ENCODE results near the gene RFX2.

The RFX2 gene

DNA sequence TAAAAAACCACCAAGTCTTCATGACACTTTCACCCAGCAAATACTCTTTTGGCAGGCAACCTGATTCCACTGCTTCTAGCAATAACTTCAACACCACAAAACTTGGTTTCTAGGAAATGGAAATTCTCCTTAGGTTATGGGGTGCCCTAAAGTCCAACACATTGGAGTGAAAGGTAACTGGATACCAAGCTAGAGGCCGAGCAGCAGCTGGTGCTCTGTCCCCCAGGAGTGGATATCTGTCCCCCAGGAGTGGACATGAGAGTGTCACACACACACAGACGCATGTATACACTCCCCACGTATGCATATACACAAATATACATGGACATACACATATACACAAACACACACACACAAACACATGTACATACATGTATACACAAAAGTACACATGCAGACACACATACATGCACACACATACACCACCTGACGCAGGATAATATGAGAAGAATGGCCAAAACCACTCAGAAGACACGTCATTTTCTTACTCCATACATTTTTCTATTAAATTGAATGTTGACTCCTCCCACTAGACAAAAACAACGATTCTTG is 50.8 kb downstream of the RFX2 start:
- peak; percentile 8 to 9 for DNase-seq

DNA sequence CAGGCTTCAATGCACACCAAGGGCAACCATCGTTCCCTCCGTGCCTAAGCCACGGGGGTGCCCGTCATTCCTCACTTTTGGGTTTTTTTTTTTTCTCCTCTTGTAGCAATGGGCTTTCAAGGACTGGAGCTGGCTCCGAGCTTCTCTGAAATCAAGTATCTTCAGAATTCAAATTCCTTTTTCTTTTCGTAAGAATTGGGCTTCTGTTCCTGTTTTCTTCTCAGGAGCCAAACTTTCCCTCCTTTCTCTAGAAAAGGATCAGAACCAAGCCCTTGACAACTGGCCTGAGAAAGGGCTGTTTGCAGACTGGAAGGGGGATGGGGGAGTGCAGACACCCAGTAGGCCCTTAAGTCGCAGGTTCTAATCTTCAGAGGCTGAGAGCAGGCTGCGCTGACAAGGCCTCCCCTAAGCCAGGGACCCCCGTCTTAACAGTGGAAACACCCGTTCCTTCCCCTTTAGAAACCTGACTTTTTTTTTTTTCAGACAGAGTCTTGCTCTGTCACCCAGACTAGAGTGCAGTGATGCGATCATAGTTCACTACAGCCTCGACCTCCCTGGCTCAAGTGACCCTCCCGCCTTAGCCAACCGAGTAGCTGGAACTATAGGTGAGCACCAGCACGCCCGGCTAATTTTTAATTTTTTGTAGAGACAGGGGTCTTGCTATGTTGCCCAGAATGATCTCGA is 51.6 kb downstream of the RFX2 start:
- DNase-seq, result peak in 1 of 2 experiments; percentile 14

DNA sequence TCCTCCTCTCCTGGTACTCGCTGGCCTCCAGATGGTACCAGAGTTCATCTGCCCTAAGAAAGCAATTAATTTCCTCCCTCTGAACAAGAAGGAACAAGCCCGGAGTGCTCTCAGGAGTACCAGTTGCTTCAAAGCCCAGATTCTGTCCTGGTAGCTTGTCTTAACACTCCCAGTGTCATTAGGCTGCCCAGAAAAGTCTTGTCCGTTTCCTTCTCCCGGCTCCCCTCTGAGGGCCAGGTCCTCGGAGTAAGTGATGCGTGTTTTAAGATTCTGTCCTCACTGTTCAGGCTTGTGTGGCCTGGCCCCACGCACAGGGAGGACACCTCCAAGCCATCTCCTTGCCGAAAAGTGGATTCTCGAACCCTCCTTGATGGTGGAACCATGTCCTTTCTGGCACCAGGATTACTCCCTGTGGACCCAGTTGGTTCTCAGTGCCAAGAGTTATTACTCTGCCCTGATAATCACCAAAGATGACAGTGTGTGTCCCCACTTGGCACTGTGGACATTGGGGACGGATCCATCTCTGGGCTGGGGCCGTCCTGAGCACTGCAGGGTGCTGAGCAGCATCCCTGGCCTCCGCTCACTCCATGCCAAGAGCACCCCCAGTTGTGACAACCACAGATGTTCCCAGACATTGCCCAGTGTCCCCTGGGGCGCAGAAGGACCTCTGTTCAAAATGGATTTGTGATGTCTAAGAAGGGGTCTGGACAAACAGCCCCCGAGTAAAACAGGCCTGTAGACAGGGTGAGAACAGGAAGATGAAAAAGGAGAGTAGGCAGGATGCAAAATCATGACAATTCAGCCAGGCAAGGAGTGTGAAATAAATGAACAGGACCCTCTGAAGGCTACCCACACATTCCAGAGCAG is 52.4 kb downstream of the RFX2 start:
- DNase-seq, result peak; percentile 12 to 17

DNA sequence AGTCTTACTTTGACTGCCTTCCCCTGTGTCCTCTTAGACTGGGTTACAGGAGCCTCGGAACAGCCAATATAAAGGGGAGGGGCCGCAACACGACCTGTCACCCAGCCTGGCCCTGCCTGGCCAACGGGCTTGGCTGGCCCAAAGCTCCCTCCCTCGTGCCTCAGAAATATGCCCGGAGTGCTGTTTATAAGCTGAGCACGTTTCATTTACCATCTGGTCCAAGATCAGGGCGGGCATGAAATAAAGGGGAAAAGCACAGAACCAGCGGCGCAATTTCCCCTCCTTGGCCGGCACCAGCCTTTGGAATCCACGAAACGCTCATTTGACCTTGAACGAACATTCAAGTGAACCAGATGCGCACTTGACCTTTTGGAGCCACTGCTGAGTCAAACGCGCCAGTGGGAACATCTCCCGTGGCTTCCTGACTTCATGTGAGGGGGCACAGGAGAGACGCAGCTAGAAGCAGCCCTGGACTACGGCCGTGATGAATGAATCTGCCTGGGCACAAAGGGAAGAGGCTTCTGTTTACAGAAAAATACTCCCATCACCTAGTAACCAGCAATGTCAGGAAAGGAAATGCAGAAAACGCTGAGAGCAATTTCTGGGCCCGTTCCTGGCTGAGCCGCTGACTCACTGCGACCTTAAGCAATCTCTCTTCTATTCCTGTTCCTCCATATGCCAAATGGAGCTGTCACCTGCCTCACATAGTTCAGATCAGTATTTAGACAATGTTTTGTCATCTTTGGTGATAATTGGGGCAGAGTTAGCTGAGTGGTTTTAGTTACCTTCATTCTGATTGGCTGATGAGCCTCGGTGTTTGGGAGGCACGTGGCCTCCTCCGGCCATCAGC is 53.3 kb downstream of the RFX2 start:
- peak; percentile 22 for DNase-seq

DNA sequence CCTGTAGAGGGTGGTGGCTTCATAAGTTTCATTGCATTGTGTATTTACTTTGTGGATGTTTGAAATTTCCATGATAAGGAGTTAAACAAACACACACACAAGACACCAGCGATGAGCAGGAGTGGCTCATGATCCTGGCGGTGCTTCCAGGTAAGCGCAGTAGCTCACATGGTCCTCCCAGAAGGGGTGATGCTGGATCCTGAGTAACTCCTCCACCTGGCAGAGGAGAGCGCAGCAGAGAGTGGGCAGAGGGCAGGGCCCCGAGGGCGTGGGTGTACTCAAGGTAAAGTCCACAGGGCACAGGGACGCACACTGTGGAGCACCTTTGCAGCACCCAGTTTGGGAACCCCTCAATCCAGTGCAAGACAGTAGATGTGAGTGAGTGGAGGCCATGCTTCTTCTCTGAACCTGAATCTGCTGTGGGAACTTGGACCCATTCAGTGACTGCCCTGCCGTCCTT is 54.0 kb downstream of the RFX2 start:
- peak; percentile 13 to 16 for DNase-seq

DNA sequence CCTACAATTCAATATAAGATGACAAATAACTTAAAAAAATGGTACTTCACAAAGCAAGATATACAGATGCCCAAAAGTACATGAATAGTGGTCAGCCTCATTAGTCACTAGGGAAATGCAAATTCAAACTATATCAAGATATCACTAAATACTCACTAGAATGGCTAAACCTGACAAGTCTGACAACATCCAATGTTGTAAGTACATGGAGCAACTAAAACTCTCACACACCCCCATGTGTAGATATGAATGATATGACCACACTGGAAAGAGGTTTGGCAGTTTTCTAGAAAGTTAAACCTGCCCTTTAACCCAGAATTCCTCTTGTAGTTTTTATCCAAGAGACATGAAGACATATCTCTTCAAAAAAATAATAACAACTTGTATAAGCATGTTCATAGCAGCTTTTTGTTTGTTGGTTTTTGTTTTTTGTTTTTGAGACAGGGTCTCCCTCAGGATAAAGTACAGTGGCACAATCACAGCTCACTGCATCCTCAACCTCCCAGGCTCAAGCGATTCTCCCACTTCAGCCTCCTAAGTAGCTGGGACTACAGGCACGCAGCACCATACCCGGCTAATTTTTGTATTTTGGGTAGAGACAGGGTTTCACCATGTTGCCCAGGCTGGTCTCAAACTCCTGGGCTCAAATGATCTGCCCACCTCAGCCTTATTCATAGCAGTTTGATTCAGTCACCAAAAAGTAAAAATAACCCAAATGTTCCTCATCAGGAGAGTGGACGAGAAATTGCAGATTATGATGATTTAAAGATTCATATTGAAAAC is 55.1 kb downstream of the RFX2 start:
- DNase-seq, result peak in 1 of 2 experiments; percentile 2

DNA sequence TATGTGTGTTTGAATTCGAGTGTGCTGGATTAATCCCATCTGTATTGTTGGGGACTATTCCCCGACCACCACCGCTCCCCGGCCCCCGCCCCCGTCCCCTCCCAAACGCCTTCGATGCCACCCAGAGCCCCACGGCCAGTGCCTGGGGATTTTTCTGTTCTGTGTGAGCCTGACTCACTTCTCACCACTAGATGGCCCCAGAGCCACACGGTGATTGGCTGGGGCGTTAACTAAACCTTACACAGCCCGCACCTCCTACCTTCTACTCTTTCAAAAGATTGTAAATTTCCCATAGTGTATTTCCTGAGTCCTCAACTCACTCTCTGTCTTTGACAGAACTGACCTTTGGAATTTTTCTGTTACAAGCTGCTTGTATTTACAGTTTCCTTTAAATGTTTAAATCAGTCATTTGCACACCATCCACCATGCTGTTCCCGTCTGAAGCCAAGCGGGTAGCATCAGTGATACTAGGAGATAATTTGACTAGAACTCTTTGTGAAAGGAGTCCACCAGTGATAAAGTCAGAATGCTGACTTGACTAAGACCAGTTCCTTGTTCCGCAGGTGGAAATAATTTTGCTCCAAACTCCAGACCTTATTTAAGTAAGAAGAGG is 61.4 kb downstream of the RFX2 start:
- peak; percentile 84 to 86 for DNase-seq

DNA sequence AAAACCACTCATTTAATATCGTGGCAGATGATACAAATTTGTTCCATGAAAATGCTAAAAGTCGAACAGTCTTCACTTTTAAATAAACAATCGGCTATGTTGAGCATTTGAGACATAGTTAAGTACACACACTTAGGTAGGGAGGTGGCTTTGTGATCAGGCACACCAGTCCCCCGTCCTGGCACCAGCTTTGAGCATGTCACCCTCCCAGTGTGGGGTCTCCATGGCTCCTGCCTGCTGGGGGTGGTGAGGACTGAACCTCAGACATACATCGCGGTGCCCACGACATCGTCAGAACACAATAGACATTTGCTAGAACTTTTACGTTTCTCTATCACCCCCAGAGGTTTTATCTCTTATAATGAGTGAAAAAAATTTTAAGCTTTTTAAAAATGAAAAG is 62.0 kb downstream of the RFX2 start:
- no peak for DNase-seq

DNA sequence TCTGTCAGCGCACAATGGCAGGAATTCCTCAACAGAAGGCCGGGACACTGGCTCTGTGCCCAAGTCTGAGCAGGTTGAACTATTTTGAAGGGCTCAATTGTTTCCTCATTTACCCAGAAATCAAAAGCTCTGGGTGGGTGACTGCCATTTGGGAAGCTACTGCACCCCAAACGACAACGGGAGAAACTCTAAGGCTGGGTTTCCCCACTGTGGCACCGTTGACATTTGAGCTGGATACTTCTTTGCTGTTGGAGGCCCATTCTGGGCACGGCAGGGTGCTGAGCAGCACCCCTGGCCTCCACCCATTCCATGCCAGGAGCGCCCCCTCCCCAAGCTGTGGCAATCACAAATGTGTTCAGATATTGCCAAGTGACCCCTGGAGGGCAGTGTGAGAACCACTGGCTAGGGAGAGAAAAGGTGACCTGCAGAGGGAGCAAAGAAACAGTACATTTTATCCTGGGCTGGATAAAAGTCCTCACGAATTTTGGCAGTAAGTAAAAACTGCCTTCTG is 62.5 kb downstream of the RFX2 start:
- peak in 1 of 2 experiments; percentile 20 for DNase-seq

DNA sequence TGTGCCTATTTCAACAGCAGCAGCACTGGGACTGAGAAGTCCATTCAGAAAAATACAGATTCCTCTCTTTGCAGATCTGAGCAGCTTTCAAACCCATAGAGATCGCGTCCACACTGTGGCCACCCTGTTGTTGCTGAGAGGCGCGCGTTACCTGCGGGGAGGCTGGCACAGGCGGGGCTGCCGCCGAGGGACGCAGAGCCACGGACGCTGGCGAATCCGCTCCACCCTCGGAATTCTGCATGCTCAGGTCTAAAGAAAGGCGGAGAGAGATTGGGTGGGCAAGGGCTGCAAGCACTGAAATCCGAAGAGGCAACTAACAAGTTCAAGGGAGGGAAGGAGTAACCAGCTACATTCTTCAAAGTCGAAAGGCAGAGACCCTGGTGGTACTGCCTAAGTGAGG is 63.0 kb downstream of the RFX2 start:
- peak in 1 of 2 experiments; percentile 2 for DNase-seq

DNA sequence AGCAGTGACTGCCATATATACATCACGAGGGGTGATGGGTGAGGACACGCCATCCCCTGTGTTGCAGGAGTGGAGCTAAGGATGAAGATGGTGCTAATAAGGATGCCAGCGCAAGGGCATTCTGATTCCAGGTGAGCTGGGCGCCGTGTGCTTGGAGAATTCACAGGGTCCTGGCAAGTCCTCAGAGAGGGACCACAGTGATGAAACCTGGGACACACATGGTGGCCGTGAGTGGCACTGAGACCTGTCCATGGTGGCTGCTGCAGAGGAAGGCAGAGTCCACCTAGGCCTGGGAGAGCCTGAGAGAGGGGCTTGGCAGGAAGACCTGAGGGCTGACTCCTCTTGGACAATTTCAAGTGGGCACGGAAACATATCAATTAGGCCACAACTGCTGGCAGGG is 65.2 kb downstream of the RFX2 start:
- peak in 1 of 2 experiments; percentile 5 for DNase-seq

DNA sequence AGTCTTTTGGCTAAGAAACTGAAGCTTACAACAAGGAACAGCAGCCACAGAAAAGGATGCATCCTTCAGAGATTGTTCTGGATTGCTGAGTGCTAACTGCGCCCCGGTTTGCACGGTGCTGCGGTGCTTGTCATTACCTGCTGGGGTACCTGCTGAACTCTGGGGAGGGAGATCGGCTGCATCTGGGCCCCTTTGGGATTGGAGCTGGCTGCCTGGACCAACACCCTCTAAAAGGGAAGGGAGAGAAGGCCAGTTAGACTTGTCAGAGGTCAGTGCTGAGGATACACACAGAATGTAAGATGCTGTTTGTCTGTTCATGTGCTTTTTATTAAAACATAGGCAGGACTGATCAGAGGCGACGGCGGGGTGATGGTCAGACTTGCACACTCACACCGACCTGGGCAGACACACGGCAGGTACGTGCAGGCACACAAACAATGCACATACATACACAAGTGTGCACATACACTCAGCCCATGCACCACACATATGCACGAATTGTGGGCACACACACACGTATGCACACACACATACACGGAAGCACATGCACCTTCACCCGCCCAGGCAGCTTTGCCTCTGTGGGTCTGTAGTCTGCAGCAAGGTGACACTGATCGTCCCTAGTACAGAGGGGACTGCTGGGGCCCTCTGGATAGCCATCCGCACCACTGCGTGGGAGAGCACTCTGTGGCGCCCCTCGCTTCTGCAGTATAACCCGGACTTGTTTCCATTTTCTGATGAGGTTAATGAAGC is 66.1 kb downstream of the RFX2 start:
- peak in 1 of 2 experiments; percentile 8 for DNase-seq

DNA sequence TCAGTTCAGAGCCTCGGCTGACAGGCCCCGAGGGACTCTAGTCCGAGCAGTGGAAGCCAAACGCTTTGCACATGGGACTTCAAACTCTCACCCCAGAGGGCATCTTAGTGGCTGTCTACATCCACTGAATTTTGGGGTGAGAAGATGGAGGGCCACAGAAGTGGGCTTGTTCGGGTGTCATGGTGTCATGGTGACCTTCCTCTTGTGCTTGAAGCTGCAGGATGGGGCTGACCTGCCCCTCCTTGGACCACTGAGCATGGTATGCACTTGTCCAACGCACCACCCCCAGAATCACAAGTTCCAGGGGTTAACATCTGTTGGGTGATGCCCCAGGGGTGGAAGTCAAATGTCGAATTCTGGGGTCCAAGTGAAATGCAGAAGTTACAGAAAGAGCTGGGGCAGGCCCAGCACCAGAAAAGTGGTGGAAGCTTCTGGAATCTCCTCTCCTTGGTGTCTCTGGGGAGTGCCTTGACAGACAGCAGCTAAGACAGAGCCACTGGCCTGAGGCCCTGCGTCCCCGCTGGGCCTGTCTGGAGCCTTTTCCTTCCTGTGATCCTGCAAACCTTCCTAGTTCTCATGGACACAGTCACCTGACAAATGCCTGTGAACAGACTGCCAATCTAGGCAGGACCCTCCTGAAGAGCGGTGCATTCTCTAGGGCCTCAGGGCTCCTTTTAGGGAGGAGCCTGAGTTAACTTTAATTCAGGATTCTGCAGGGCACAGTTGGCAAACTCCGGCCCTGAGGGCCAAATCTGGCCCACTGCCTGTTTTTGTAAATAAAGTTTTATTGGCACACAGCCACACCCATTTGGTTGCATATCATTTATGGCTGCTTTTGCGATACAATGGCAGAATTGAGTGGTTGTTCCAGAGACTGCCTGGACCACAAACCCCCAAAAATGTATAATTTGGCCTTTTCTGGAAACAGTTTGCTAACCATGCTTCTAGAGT is 67.2 kb downstream of the RFX2 start:
- peak in 1 of 2 experiments; percentile 13 for DNase-seq

DNA sequence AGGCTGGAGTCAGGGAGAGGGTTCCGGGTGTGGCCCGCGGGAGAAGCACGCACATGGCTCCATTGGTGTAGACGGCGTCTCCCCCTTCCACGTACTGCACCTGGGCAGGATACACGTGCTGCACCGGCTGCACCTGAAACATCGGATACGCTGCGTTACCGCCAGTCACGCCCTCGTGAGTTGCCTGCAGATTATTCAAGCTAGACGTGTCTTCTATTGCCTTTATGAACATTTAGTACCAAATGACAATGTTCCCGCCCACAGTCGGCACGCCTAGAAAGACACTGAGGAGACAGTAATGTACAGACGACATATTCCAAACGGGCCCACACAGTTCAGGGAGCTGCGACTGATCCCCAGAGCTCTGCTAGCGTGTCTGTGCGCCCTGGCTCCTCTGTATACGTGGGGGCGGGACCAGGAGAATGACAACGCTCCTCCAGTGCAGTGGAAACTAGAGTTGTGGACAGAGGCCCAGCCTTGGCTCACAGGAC is 68.3 kb downstream of the RFX2 start:
- peak in 1 of 2 experiments; percentile 11 for DNase-seq

DNA sequence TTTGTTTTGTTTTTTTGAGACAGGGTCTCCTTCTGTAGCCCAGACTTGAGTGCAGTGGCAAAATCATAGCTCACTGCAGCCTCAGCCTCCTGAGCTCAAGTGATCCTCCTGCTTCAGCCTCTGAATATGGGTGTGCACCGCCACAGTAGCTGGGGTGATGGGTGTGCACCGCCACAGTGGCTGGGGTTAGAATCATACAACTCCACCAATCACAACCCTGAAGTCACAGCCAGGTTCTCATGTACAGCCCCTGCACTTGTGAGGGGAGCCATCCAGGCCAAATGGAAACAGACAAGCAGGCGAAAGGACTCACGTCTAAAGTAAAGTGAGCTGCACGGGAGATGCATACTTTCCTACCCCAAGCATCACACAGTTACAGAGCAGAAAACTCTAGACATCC is 69.2 kb downstream of the RFX2 start:
- DNase-seq, result peak in 1 of 2 experiments; percentile 1

DNA sequence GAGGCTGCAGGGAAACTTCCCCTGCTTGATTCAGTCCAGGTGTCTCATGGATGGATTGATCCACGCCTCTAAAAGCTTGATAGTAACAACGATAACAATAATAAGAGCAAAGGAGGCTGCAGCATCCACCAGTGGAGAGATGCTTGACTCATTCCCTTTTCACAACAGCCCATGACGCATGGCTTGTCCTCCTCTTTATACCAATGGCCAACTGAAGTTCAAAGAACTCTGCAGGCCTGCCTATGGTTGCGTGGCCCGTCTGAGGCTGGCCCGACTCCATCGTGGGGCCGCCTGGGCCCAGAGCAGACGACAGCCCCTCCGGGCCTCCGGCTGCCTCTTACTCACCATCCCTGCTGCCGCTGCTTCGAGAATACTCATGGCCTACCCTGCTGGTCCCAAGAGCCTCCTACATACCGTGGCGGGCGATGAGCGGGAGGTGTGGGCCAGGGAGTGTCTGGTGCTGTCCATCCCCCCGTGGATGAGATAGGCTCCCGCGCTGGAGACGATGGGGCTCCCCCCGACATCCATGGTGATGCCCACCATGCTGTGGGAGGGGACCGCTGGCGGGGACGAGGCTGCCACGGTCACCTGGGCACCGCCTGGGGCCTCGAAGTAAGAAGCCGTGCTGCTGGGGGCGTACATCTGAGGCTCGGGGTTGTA is 70.6 kb downstream of the RFX2 start:
- peak in 1 of 2 experiments; percentile 17 for DNase-seq

DNA sequence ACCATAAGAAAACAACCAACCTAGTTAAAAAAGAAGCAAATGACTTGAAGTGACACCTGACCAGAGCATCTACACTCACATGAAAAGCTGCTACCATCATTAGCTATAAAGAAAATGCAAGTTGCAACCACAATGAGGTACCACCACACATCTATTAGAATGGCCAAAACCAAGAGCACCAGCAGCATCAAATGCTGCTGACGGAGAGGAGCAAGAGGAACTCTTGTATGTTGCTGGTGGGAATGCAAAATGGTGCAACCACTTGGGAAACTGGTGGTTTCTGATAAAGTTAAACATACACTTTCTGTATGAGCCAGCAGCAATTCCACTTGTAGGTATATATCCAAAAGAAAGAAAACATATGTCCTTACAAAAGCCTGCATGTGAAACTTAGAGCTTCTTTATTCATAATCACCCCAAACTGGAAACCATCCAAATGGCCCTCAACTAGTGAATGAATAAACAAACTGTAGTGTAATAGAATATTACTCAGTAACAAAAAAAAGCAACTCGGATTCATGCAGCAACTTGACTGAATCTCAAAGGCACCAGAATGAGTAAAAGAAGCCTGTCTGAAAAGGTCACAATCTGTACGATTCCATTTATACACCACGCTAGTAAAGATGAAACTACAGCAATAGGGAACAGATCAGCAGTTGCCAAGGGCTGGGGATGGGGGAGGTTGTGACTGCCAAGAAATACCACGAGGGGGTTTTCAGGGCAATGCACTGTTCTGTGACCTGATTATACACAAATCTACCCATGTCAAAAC is 71.5 kb downstream of the RFX2 start:
- DNase-seq, result peak; percentile 46 to 61

DNA sequence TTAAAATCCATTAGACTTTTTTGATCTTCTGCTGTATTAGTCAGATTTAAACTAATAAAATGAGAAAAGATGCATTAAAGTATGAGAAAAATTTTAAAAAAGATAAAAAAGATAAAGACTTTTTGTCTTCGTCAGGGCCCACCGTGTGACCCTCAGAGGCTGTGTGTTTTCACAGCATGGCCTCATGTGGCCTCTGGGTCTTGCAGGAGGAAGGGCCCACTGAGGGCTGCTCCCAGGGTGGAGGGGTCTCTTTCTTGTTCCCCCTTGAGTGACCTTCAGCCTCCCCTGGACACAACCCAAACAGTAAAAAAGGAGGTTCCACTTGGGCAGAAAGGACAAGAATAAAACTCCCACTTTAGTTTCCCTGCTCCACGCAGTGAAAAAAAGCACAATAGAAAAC is 75.3 kb downstream of the RFX2 start:
- no peak for DNase-seq

All from activated T-cell treated with anti-CD3 and anti-CD28 coated beads, Interleukin-2, amount 50 U/mL, for 48 hours (primary cell).